ENCODE measurements around the gene MYO18A. TPM values are rescaled to one million over a fixed set of nuclear protein-coding genes. Genes with fewer than 3 reads are reported as not detected.

MYO18A gene
- total RNA-seq, 1 donor from 2014 or later = 11.6 TPM

DNA sequence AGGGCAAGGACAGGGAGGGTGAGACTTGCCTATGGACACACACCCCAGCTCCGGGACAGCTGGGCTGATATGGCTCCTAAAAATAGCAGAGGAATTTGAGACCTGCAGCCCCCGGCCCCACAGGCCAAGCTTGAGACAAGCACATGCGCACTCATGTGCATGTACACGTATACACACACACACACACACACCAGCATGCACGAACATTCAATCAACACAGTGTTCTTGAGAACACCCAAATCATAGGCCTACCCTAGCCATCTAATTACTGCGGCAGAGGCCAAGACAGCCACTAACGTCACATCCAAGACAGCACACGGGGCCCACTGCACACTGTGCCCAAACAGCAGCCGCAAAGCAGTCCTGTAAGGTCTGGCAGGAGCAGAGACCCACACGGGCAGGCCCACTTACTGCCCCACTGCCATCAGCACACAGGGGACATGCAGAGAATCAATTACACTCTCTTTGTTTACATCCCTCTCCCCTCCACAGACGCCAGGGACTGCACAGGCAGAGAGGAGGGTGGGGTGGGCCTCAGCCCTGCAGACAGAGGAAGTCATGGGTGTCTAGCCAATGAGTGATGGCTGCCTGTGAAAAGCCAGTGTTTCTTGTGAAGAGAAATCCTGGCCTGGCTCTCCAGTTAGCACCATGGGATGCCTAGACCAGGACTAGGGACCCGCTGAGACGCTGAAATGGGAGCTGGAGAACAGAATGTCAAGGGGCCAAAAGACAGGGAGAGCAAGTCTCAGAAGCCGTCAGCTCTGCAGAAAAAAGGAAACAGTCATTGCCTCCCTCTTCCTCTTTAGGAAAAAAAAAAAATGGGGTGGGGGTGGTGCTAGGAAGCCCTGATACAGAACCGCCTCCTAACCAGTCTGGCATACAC, 39.3 kb downstream of the MYO18A start:
- peak; percentile 42 for DNase-seq (ENCODE audit: low spot score)

DNA sequence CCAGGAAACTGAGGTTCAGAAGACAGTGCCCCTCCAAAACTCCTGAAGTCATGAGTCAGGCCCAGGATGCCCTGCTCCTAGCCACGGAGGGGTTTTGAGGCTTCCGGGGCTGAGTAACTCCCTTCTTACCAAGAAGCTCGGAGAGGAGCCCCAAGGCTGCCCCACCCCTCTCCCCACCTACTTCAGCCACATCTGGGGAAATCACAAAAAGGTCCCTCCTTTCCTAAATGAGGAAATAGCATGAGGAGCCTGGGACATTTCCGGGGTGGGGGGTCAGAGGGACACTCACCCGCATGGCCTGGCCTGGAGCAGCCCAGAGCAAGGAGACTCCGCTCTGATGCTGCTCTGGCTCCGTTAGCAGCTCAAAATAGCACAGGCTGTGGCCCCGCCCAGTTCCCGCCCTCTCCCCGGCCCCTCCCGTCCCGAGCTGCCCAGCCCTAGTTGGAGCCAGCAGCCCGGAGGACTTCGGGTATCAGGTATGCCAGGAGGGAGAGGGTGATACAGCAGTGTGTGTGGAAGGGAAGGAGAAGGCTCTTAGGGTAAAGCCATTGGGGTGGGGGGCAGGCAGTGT, 40.1 kb downstream of the MYO18A start:
- Histone ChIP-seq H3K4me2 (peak overlapping the region; percentile 68), H3F3A (ENCODE audit: low read depth) (peaks cover 27% of the 10 kb centered on the region), H4K20me1 (ENCODE audit: low read depth) (peaks cover 35% of the 10 kb centered on the region), H3K4me3 (peak overlapping the region; percentile 15), H3K9me3 (ENCODE audit: low read depth) (no peaks in the 10 kb centered on the region), H3K36me3 (no peaks in the 10 kb centered on the region), H2AFZ (replicated peaks) (no peak overlapping the region), H3K27me3 (no peaks in the 10 kb centered on the region), H3K27ac (no peak overlapping the region), H3K4me1 (peaks cover 41% of the 10 kb centered on the region), H3K79me2 (ENCODE audit: low read depth) (peaks cover 4% of the 10 kb centered on the region), H3K9ac (no peak overlapping the region)
- Mint-ChIP-seq H3K27ac (no peak overlapping the region), H3K4me1 (peaks cover 46% of the 10 kb centered on the region), H3K36me3 (peaks cover 3% of the 10 kb centered on the region), H3K9me3 (no peaks in the 10 kb centered on the region), H3K4me3 (peak overlapping the region; percentile 66), H3K27me3 (ENCODE audit: insufficient read depth, low read depth) (peaks cover 4% of the 10 kb centered on the region)
- TF ChIP-seq EZH2phosphoT487 (IDR thresholded peaks at IDR 0.05) (no peak), EZH2 (IDR thresholded peaks at IDR 0.05) (no peak)
- TF ChIP-seq, protein P1, sequence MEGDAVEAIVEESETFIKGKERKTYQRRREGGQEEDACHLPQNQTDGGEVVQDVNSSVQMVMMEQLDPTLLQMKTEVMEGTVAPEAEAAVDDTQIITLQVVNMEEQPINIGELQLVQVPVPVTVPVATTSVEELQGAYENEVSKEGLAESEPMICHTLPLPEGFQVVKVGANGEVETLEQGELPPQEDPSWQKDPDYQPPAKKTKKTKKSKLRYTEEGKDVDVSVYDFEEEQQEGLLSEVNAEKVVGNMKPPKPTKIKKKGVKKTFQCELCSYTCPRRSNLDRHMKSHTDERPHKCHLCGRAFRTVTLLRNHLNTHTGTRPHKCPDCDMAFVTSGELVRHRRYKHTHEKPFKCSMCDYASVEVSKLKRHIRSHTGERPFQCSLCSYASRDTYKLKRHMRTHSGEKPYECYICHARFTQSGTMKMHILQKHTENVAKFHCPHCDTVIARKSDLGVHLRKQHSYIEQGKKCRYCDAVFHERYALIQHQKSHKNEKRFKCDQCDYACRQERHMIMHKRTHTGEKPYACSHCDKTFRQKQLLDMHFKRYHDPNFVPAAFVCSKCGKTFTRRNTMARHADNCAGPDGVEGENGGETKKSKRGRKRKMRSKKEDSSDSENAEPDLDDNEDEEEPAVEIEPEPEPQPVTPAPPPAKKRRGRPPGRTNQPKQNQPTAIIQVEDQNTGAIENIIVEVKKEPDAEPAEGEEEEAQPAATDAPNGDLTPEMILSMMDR (IDR thresholded peaks at IDR 0.05) = no peak
- peak; percentile 86 for DNase-seq (ENCODE audit: low spot score)

More for the DNA sequence above, 39.3 kb downstream of the MYO18A start:
- no peaks in the 10 kb centered on the region for H3K9me3 ChIP-seq (ENCODE audit: low read depth)
- TF ChIP-seq, protein P1 (IDR thresholded peaks at IDR 0.05) = no peak
- TF ChIP-seq EZH2 (IDR thresholded peaks at IDR 0.05) = no peak
- no peak for TF ChIP-seq EZH2phosphoT487 (IDR thresholded peaks at IDR 0.05)
- H3K4me1 ChIP-seq = peaks cover 41% of the 10 kb centered on the region
- peaks cover 52% of the 10 kb centered on the region for H3K4me1 Mint-ChIP-seq
- H3K79me2 ChIP-seq (ENCODE audit: low read depth) = peaks cover 4% of the 10 kb centered on the region
- no peaks in the 10 kb centered on the region for H3K27me3 ChIP-seq
- H3K27ac ChIP-seq = peak overlapping the region; percentile 43
- no peaks in the 10 kb centered on the region for H3K9me3 Mint-ChIP-seq
- peak overlapping the region; percentile 86 for H3K27ac Mint-ChIP-seq
- peaks cover 34% of the 10 kb centered on the region for H3F3A ChIP-seq (ENCODE audit: low read depth)
- H2AFZ ChIP-seq (replicated peaks) = no peak overlapping the region
- no peaks in the 10 kb centered on the region for H3K36me3 Mint-ChIP-seq
- H3K9ac ChIP-seq = no peak overlapping the region
- H4K20me1 ChIP-seq (ENCODE audit: low read depth) = peaks cover 35% of the 10 kb centered on the region
- H3K4me3 ChIP-seq = no peak overlapping the region
- H3K36me3 ChIP-seq = no peaks in the 10 kb centered on the region
- H3K4me2 ChIP-seq = peak overlapping the region; percentile 68
- peak overlapping the region; percentile 66 for H3K4me3 Mint-ChIP-seq
- peaks cover 4% of the 10 kb centered on the region for H3K27me3 Mint-ChIP-seq (ENCODE audit: insufficient read depth, low read depth)

DNA sequence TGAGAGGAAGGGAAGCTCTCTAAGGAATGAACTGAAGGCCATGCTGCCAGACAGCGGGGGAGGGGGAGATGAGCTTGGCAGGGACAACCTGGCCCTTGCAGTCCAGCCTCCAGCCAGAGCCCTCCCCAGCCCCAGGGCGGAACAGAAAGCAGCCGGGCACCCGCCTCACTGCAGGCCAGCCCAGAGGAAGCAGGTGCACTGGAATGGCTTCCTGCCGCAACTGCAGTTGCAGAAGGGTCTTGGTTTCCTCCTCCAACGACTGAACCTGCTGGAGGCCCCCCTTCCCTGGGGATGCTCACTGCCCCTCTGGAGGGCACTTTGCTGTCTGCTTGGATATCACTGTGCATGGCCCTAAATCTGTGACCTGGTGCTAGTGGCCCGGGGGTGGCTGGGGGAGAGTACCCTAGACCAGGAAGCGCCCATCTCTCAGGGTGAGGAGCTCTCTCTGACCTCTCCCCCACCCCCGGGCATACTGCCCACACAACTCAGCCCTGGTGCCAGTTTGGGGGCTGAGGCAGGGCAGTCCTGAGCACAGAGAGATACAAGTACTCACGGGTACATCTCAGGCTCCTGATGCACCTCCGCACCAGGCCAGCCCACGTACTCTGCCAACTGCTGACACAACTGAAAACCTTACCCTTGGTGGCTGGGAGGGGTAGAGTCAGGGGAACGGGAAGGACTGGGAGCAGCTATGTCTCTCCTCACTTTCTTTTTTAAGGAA, 41.1 kb downstream of the MYO18A start:
- H3K4me1 Mint-ChIP-seq = peaks cover 43% of the 10 kb centered on the region
- peak overlapping the region; percentile 68 for H3K4me2 ChIP-seq
- no peak overlapping the region for H2AFZ ChIP-seq (replicated peaks)
- H3K36me3 ChIP-seq = no peaks in the 10 kb centered on the region
- H3K36me3 Mint-ChIP-seq = peaks cover 3% of the 10 kb centered on the region
- peaks cover 25% of the 10 kb centered on the region for H3F3A ChIP-seq (ENCODE audit: low read depth)
- no peak overlapping the region for H3K4me3 Mint-ChIP-seq
- H3K27ac Mint-ChIP-seq = peak overlapping the region; percentile 59
- H3K27me3 Mint-ChIP-seq (ENCODE audit: insufficient read depth, low read depth) = peaks cover 4% of the 10 kb centered on the region
- peaks cover 4% of the 10 kb centered on the region for H3K79me2 ChIP-seq (ENCODE audit: low read depth)
- H3K27ac ChIP-seq = no peak overlapping the region
- no peak overlapping the region for H3K4me3 ChIP-seq
- TF ChIP-seq EZH2 (IDR thresholded peaks at IDR 0.05) (no peak), EZH2phosphoT487 (IDR thresholded peaks at IDR 0.05) (no peak)
- TF ChIP-seq, protein P1 (IDR thresholded peaks at IDR 0.05) = no peak
- H3K27me3 ChIP-seq = no peaks in the 10 kb centered on the region
- H3K9me3 ChIP-seq (ENCODE audit: low read depth) = no peaks in the 10 kb centered on the region
- H4K20me1 ChIP-seq (ENCODE audit: low read depth) = peaks cover 30% of the 10 kb centered on the region
- peaks cover 41% of the 10 kb centered on the region for H3K4me1 ChIP-seq
- no peaks in the 10 kb centered on the region for H3K9me3 Mint-ChIP-seq
- DNase-seq (ENCODE audit: low spot score) = no peak
- no peak overlapping the region for H3K9ac ChIP-seq
